HEK293 (cell line): ENCODE data around the gene NRL.

ENCODE experiments used
- BCL11A ChIP-seq: fragments of 450-650 bp; formaldehyde crosslinking; IDR thresholded peaks from 2 replicates; pipeline ENCODE4 v1.5.1; 2016; ENCODE audit warnings: low read depth, missing biosample characterization, missing genetic modification characterization
- EGR2 ChIP-seq: fragments of 450-650 bp; formaldehyde crosslinking; IDR thresholded peaks from 2 replicates; pipeline ENCODE4 v1.5.1; 2016; ENCODE audit warnings: low read depth, missing biosample characterization, missing genetic modification characterization
- MYNN ChIP-seq: fragments of 450-650 bp; formaldehyde crosslinking; IDR thresholded peaks from 2 replicates; pipeline ENCODE4 v1.5.1; 2016; ENCODE audit warnings: missing biosample characterization, missing genetic modification characterization, borderline replicate concordance
- PRDM10 ChIP-seq: fragments of 450-650 bp; formaldehyde crosslinking; IDR thresholded peaks from 2 replicates; pipeline ENCODE4 v1.5.1; 2016; ENCODE audit warnings: missing biosample characterization, missing genetic modification characterization
- SP7 ChIP-seq: fragments of 450-650 bp; formaldehyde crosslinking; IDR thresholded peaks from 2 replicates; pipeline ENCODE4 v1.5.1; 2016; ENCODE audit warnings: missing biosample characterization, missing genetic modification characterization
- ZBTB48 ChIP-seq: fragments of 450-650 bp; formaldehyde crosslinking; IDR thresholded peaks from 2 replicates; pipeline ENCODE4 v1.5.1; 2016; ENCODE audit warnings: missing biosample characterization, missing genetic modification characterization
- ZBTB49 ChIP-seq: fragments of 450-650 bp; formaldehyde crosslinking; IDR thresholded peaks from 2 replicates; pipeline ENCODE4 v1.5.1; 2016; ENCODE audit warnings: missing biosample characterization, missing genetic modification characterization, low read depth
- ZNF23 ChIP-seq: fragments of 450-650 bp; formaldehyde crosslinking; IDR thresholded peaks from 2 replicates; pipeline ENCODE4 v1.5.1; 2016; ENCODE audit warnings: missing biosample characterization, missing genetic modification characterization, borderline replicate concordance
- ZNF324 ChIP-seq: fragments of 450-650 bp; formaldehyde crosslinking; IDR thresholded peaks from 2 replicates; pipeline ENCODE4 v1.5.1; 2016; ENCODE audit warnings: missing biosample characterization, missing genetic modification characterization
- ZNF391 ChIP-seq: fragments of 450-650 bp; formaldehyde crosslinking; IDR thresholded peaks from 2 replicates; pipeline ENCODE4 v1.5.1; 2016; ENCODE audit warnings: low read depth, missing biosample characterization, missing genetic modification characterization, borderline replicate concordance
- ZNF416 ChIP-seq: fragments of 450-650 bp; formaldehyde crosslinking; IDR thresholded peaks from 2 replicates; pipeline ENCODE4 v1.5.1; 2016; ENCODE audit warnings: missing biosample characterization, missing genetic modification characterization
- ZNF501 ChIP-seq: fragments of 450-650 bp; formaldehyde crosslinking; IDR thresholded peaks from 2 replicates; pipeline ENCODE4 v1.5.1; 2016; ENCODE audit warnings: missing biosample characterization, missing genetic modification characterization
- ZNF596 ChIP-seq: fragments of 450-650 bp; IDR thresholded peaks from 2 replicates; pipeline ENCODE4 v1.5.0; 2018; ENCODE audit warnings: missing biosample characterization, mild to moderate bottlenecking, missing genetic modification characterization, moderate library complexity
- ZNF624 ChIP-seq: fragments of 450-650 bp; formaldehyde crosslinking; IDR thresholded peaks from 2 replicates; pipeline ENCODE4 v1.5.1; 2017; ENCODE audit warnings: missing biosample characterization, missing genetic modification characterization
- ZSCAN23 ChIP-seq: fragments of 450-650 bp; formaldehyde crosslinking; IDR thresholded peaks from 2 replicates; pipeline ENCODE4 v1.5.1; 2016; ENCODE audit warnings: missing biosample characterization, missing genetic modification characterization
- ZSCAN30 ChIP-seq: fragments of 450-650 bp; IDR thresholded peaks from 2 replicates; pipeline ENCODE4 v1.5.1; 2018; ENCODE audit warnings: missing biosample characterization, mild to moderate bottlenecking, missing genetic modification characterization, moderate library complexity
- TF ChIP-seq, protein P1 (sequence below): fragments of 450-650 bp; formaldehyde crosslinking; IDR thresholded peaks from 2 replicates; pipeline ENCODE4 v1.5.1; 2016; ENCODE audit warnings: missing biosample characterization, missing genetic modification characterization, borderline replicate concordance
- TF ChIP-seq, protein P2 (sequence below): fragments of 450-650 bp; formaldehyde crosslinking; conservative IDR thresholded peaks from 2 replicates; pipeline ENCODE4 v1.5.1; 2016; ENCODE audit warnings: low read depth, missing biosample characterization, missing genetic modification characterization

The NRL gene

DNA sequence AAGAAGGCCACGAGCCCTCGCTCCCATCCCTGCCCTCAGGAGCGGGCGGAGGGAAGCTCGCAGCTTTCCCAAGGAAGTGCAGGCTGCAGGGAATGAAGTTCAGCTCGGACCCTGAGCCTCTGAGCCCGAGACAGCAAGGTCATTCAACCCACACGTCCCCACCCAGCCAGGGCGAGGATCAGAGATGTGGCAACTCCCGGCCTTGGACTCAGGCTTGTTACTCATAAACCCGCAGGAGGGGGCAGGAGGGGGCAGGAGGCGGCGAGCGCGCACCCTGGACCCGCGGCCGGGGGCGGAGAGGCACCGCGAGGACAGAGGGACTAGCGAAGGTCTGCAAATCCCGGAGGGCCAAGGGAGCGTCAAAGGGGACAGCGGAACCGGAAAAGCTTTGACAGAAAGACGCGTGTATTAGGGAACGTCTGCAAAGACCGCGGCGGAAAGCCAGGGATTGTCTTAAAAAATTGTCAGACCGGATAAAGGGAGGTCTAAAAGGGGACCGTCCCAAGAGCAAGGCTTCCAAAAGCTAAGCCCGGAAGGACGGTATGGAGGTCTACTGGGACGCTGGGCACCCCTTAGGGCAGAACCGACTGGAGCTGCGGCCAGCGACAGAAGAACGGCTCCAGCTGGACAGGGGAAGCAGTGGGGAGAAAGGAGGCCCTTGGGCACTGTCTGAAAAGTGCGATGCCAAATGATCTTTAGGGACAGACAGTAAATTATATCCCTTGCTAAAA is 783 bp downstream of the NRL start (continued):
- TF ChIP-seq ZBTB49 (tag by site-specific recombination) (no peak), EGR2 (tag by site-specific recombination) (peak; percentile 86), ZNF416 (tag by site-specific recombination) (no peak), ZSCAN30 (tag by site-specific recombination) (peak; percentile 47; the same call in 1 of the 2 replicates), ZNF624 (tag by site-specific recombination) (no peak), ZNF501 (0 out of 2 replicates have a peak, but pooled peaks have one; percentile 38), MYNN (tag by site-specific recombination) (no peak), BCL11A (tag by site-specific recombination) (0 out of 2 replicates have a peak, but pooled peaks have one; percentile 24), ZSCAN23 (tag by site-specific recombination) (peak; percentile 87; the same call in 1 of the 2 replicates), SP7 (tag by site-specific recombination) (peak; percentile 38), ZNF596 (tag by site-specific recombination) (no peak), ZNF391 (0 out of 2 replicates have a peak, but pooled peaks have one; percentile 70), ZNF23 (tag by site-specific recombination) (no peak), ZBTB48 (tag by site-specific recombination) (peak; percentile 100), ZNF324 (tag by site-specific recombination) (peak; percentile 55), PRDM10 (no peak)
- TF ChIP-seq, protein P1, sequence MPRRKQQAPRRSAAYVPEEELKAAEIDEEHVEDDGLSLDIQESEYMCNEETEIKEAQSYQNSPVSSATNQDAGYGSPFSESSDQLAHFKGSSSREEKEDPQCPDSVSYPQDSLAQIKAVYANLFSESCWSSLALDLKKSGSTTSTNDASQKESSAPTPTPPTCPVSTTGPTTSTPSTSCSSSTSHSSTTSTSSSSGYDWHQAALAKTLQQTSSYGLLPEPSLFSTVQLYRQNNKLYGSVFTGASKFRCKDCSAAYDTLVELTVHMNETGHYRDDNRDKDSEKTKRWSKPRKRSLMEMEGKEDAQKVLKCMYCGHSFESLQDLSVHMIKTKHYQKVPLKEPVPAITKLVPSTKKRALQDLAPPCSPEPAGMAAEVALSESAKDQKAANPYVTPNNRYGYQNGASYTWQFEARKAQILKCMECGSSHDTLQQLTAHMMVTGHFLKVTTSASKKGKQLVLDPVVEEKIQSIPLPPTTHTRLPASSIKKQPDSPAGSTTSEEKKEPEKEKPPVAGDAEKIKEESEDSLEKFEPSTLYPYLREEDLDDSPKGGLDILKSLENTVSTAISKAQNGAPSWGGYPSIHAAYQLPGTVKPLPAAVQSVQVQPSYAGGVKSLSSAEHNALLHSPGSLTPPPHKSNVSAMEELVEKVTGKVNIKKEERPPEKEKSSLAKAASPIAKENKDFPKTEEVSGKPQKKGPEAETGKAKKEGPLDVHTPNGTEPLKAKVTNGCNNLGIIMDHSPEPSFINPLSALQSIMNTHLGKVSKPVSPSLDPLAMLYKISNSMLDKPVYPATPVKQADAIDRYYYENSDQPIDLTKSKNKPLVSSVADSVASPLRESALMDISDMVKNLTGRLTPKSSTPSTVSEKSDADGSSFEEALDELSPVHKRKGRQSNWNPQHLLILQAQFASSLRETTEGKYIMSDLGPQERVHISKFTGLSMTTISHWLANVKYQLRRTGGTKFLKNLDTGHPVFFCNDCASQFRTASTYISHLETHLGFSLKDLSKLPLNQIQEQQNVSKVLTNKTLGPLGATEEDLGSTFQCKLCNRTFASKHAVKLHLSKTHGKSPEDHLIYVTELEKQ, result peak; percentile 27; the same call in 1 of the 2 replicates
- TF ChIP-seq, protein P2, sequence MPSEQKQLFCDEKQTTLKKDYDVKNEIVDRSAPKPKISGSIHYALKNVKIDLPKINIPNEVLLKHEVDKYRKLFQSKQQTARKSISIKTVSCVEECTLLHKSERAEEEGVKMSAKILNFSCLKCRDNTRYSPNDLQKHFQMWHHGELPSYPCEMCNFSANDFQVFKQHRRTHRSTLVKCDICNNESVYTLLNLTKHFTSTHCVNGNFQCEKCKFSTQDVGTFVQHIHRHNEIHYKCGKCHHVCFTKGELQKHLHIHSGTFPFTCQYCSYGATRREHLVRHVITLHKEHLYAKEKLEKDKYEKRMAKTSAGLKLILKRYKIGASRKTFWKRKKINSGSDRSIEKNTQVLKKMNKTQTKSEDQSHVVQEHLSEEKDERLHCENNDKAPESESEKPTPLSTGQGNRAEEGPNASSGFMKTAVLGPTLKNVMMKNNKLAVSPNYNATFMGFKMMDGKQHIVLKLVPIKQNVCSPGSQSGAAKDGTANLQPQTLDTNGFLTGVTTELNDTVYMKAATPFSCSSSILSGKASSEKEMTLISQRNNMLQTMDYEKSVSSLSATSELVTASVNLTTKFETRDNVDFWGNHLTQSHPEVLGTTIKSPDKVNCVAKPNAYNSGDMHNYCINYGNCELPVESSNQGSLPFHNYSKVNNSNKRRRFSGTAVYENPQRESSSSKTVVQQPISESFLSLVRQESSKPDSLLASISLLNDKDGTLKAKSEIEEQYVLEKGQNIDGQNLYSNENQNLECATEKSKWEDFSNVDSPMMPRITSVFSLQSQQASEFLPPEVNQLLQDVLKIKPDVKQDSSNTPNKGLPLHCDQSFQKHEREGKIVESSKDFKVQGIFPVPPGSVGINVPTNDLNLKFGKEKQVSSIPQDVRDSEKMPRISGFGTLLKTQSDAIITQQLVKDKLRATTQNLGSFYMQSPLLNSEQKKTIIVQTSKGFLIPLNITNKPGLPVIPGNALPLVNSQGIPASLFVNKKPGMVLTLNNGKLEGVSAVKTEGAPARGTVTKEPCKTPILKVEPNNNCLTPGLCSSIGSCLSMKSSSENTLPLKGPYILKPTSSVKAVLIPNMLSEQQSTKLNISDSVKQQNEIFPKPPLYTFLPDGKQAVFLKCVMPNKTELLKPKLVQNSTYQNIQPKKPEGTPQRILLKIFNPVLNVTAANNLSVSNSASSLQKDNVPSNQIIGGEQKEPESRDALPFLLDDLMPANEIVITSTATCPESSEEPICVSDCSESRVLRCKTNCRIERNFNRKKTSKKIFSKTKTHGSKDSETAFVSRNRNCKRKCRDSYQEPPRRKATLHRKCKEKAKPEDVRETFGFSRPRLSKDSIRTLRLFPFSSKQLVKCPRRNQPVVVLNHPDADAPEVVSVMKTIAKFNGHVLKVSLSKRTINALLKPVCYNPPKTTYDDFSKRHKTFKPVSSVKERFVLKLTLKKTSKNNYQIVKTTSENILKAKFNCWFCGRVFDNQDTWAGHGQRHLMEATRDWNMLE (tag by site-specific recombination), result peak; percentile 53; the same call in 1 of the 2 replicates
